Activated CD4-positive, alpha-beta T cell treated with anti-CD3 and anti-CD28 coated beads, Interleukin-2, Interleukin-4, amounts not matched to agents 100 ng/mL and 50 ng/mL, durations not matched to agents 16 hours and 8 hours (primary cell): ENCODE measurements around the gene FTO.

ENCODE experiments used
- DNase-seq: peaks from one replicate; pipeline ENCODE4 v3.0.0-alpha.2; 2020; ENCODE audit warnings: low spot score

The FTO gene

DNA sequence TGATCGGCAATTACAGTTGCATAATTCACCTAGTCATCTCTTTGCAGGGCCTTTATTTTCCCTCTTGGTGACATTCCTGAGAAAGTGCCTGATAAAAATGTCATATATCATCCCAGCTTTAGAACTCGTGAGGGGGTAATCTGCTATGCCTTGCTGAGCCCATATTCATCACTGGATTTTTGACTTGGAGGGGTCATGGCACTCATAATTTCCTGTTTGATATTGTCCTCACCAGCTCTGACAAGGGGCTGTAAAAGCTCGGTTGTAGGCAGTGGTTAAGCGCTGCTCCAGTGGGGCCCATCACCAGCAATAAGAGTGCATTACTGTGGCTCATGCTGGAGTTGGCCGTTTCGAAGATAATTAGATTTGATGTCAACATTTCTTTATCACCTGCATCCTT, 355.4 kb downstream of the FTO start:
- DNase-seq = no peak

DNA sequence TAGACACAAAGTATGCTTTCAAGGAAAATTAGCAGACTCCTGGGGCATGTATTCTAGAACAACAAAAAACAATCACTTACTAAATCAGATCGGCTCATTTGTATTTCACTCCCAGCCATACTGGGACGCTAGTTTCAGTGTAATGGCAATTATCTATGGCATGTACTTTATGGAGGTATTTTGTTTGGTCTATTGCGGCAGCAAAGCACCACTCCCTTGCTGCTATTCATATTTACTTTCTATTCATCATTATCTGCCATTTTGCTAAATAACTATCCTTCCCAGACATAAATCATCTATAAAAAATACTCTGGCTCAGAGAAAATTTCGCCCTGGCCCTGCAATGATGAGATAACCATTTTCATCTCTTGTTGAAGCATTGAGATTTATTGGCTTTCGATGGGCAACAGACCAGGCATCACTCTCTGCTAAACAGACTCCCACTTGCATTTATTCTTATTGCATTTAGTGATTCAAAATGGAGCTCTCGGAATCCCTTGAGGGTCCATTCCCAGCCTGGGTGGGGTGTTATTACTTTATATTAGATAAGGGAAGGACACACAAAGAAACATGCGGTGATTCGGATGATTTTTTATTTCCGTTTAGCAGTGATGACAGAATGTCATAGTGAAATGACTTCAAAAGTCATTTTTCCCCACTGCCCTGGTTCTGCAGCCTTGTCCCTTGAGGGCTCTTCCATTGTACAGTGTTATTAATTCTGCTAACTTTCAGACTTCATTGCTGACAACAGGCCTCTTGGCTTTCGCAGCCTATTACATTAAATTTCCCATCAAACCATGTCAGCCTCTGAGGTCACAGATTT, 356.9 kb downstream of the FTO start:
- DNase-seq = no peak

DNA sequence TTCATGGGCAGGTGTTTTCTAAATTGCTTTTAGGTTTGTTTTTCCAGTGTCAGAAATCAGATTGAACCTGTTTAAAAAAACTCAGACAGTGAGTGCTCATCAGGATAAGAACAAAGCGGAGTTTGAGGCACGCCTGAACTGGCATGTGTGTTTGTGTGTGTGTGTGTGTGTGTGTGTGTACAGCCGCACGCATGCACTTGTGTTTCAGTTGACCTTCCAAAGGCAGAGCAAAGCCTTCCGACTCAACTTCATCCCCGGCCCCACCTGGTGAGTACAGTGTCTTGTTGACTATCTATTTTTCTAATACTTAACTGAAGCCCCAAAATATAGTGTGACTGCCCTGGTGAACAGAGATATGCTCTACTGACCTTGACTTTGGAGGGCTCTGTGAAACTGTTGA, 357.5 kb downstream of the FTO start:
- no peak for DNase-seq

DNA sequence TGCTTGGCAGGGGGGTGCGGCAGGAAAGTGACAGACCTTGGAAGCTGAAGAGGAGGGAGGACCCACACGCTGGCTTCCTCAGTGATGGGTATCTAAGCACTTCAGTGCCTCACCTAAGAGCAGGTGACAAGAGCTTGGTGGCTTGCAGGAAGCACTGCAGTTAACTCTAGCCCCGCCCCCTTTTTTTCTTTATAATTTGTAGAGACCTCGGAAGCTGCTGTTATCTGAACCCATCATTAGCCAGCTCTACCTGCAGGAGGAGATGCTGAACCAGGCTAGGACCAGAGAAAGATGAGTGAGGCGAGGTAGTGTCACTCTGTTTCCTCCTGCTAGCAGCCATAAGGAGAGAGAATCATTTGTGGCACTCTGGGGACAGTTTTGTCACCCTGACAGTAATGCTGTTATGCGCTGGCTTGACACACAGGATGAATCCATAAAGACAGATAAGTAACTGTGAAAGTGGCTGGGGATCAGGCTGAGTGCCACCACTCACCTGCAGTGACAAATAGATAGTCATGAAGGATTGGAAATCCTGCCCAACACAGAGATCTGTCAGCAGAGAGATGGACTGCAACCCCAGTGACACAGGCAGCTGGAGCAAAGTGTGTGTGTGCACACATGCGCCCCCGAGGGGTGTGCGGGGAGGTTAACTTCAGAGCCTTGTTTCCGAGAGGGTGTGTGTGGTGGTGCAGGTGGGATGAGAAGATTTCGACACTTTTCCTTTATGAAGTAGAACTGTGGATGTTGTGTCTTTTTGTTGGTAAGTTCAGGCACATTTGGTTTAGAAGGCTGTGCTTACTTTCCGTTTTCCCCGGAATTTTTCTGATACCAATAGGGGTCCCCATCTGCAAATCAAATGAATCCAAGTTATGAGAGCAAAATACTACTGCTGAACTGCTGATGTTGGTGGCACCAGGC, 358.7 kb downstream of the FTO start:
- no peak for DNase-seq

DNA sequence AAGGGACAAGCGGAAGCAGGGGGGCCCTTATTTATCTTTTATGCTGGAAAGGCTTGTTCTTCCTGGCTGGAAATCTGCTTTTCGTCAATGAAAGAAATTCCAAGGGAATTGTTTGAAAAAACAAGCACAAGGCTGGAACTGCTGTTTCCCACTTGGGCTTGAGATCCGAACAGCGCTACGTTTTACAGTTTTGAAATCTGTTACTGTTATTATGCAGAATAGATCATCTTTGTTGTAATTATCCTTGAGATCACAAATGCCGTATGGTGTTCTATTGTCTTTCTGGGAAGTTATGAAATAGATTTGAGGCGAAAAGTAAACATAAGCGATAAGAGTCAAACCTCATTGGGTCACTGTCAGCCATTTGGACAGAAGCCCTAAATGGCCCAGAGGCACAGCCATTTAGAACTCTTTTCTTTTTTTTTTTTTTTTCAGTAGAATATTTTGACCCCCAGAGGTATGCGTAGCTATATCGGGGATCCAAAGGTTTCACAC, 359.4 kb downstream of the FTO start:
- DNase-seq = no peak

DNA sequence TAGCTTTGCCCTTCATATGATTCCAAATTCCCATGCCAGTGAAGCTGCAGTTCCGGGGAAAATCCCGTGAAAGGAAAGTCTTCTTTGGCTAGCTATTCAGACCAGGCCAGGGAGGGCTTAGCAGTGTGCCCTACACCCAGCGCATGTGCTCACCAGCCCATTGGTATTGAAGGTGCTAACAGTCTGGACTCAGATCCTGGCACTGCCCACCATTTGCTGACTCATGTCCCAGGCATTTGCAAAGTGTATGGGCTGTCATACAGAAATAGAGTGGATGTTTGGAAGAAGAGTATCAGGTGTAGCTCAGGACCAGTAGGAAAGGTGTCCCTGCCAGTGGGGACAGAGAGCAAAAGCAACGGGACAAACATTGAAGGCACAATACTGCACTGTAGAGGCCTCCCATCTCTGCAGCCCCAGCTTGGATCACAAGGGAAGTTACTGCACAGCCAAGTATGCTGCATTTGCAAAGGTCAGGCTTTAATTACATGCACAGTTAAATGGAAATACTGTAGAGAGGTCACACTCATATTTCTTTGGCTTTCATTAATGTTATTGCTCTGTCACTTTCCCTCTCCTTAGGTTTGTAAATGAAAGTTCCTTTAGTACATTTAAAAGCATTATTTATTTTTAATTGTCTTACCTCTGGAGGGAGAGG, 362.6 kb downstream of the FTO start:
- DNase-seq = no peak

DNA sequence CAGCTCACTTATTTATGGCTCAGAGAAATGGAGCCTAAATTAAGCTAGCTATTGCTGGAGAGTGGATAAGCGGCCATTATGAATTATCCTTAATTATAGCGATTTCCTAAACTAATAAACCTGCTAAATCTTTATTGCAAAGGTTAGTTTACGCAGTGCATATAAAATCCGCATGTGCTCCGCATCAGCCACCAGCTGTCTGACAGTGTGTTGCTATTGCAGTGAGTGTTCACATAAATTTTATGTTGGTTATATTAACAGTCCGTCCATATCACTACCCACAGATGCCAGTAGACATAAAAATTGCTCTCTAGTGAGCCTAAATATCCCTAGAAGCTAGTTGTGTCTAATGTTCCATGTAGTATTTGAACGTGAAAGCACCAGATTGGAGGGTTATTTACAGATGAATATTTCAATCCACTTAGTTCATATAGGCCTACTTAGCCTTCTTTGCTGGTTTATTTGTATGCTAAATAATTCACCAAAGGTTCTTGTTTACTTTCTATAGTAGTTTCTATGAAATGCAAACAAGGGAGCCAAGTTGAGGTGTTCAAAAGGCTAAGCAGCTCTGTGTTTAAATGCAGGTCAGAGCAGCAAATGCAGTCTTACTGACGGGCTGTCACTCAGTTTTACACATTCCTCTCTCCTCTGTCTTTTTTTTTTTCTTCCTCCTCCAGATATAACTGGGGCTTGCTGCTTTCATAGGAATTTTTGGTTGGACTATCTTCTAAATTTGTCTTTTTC, 363.5 kb downstream of the FTO start:
- no peak for DNase-seq

DNA sequence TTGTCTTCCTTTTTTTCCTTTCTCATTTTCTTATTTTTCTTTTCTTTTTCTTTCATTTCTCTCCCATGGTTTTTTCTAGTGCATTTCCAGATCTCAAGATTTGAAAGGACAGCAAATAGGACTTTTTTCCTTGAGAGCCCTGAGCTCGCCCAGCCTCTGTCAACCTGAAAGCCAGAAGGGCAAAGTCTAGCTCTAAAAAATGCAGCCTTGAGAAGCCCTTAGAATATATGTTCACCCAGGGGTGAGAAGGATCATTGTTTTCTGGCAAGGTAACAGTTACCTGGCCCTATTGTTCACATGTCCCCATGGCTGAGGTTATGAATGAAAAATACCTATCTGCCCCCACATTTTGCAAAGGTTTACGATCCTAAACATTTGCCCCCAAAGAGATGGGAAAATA, 364.3 kb downstream of the FTO start:
- DNase-seq = no peak

DNA sequence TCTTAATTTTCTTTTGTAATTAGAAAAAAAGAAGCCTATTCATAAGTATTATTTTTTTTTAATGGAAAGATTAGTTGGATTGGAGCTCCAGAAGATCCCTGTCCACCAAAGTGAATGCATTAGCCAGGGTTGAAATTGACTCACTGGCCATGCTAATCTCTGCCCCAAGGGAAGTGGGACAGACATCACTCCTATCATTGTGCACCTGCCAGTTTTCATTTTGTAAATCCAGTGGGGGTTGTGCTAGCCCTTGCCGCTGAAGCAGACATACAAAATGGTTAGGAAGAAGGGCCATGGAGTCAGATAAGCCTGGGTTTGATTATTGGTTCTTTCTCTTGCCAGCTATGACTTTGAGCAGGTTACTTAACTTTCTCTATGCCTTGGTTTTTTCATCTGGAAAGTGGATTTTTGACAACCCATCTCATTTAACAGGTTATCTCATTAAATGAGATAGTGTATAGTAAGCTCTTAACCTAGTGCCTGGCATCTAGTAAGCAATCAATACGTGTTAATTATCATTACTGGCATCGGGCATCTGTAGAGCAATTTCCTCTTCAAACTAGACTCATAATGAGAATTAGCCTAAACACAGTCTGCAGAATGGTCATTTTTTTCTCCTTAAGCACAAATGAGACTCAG, 365.8 kb downstream of the FTO start:
- DNase-seq = no peak

DNA sequence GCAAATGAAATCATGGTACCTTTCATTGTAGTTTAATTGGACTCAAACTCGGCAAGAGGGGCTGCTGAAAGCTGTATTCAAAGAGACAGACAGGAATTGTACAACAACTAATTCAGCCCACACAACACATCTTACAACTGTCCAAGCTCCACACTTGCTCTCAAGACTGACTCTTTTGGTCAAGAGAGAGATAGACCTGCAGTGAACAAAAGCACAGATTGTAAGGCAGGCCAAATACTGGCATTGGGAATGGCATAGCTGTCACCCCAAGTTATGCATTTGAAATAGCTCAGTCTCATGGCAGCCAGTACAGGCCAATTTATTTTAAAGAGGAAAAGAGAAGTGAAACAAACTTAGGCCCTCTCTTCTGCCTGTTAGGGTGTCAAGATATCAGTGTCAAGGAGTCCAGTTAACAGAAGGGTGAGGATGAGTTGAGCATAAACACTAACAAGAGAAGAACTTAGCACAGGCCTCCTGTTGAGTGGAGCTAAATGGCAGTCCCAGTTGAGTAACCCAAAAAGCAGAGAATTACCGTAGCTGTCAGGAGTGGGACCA, 366.9 kb downstream of the FTO start:
- no peak for DNase-seq

DNA sequence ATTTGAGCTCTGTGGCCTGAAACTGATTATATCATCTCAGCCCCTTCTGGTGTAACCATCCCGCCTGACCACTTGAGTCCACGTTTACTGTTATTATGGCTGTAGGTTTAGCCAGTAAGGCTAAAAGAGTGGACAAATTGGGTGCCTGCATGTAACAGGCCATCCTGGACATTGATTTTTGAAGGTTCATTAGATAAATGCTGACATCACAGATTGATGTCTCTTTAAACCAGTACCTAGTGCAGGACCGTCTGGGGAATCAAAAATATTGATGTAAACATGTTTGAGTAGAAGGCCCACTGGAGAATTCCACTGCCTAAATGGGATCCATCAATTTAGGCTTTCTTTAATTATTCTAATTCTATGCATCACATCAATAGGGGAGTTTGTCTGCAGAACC, 367.6 kb downstream of the FTO start:
- no peak for DNase-seq

DNA sequence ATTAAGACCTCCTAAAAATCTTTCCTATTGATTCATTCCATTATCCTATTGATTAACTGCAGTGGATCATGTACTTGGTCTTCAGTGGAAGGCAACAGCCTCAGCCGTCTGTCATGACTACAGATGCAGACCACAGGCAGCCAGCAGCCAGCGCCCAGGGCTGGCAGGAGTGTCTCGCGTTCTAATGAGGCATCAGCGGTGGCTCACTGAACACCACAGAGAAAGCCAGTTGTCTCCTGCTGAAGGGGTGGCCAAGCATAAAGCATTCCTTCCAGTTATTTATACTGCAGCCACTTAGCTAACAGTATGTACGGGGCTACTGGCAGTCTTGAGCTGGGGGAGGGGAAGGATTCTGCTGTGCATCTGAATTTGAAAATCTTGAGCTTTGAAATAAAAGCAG, 368.3 kb downstream of the FTO start:
- no peak for DNase-seq

DNA sequence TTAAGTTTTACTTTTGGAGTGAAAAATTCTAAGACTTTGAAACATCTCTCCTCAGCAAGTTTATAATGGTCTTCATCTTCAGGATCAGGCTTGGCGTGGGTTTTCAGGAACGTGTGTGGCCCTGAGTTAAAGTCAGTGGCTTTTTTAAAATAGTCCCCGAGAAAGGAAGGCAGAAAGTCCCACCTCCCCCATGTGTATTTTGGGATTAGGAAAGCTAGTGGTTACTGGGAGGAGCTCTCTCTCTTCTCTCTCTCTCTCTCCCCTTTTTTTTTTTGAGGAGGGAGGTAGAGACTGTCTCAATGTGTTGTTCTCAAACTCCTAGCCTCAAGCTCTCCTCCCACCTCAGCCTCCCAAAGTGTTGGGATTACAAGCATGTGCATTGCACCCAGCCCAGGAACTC, 369.4 kb downstream of the FTO start:
- DNase-seq = no peak

DNA sequence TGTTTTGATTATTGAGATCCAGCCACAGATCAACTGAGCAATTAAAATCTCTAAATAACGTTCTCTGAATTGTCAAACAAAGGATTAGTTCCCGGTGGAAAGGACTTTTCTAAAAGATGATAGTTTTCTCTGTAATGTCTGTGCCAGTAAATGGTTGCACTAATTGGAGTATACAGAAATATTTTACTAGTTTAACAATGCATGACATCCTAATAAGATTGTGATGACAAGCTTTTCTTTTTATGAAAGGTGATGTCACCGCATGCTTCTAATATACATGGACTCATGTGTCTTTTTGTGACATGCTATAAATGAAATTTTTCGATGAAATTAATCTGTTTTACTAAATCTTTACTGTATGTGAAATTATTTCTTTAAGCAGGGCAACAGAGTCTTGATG, 371.5 kb downstream of the FTO start:
- no peak for DNase-seq

DNA sequence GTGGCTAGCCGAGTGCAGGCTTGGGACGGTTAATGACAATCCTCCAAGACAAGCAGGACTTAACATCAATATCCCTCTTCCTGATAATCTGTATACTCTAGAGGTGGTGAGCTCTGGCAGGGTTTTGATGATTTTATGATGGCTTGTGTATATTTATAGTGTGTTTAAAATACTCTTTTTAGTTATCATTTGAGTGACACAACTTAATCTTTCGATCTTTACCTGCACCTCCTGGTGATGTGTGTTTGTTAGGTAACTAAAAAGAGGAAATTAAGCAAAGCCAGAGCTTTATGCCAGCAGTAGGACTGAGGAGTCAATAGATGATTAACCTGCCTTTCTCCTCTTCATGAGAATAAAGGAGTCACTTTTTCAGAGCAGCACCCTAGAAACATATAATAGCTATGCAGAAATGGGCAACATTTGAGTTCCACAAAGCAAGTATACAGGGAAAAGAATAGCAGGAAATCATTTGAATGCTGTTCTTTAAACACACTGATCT, 372.1 kb downstream of the FTO start:
- no peak for DNase-seq

DNA sequence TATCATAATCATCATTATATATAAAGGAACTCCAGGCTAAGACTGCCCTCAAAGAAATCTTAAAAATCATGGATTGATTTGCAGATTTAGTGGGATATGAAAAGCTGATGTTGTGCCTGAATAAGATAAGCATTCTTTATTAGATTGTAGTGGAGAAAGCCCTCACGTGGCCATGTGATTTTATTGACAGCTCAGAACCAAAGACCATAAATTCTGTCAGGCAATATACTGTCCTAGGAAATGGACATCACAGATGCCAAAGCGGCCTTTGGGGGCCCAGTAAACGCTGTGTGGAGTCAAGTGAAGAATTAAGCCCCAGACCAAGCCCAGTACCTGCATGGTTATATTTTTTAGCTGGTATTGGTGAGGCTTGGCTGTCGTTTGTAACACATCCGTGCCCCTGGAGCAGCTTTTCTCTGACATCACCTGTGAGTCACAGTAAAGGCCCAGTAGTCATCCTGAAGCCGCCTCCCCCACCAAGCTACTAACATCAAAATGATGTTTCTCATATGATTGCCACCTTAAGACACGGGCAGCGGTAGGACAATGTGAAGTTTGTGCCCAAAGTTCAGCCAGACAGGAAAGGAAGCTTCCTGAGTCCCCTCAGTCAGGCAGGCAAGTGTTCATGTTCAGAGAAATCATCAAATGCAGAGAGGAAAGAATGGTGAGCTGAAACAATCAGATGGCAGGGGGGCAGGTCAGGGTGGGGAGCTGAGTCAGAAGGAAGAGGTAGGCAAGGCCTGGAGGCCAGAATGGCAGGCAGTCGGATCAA, 373.3 kb downstream of the FTO start:
- no peak for DNase-seq

DNA sequence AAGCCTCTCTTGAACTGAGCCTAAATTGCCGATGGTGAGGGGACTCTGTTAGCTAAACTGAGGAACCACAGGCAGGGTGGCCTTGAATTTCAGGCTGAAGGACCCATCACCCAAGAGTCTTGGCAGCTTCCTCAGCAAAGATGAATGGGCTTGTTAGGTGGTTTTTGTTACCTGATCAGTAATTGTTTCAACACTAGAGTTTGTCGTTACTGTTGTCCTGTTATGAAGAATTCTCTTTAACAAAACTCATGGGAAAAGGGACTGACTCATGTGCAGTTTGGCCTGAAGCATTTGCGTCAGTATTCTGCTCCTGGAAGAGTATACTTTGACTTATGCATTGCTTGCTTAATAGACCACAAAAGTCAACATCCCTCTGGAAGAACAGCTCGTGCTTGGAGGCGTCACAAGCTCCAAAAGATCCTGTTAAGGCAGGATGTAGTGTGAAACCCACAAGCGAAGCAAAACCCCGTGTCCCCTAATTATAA, 376.6 kb downstream of the FTO start:
- no peak for DNase-seq

DNA sequence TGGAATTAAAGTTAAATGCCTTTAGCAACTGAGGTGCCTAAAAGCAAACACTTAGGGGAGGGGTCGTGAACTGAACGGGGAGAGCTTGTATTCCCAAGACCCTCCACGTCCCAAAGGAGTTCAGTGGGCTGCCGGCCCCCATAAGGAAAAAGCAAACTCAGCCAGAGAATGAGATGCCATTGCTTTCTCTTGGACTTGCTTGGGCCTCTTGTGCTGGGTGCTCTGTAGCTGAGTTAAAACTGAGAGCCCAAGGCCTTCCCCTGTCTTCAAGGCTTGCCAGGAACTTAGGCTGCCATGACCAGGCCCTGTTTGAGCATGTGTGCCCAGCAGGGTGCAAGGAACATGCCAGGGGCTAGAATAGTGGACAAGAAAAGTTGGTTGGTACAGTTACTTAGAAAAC, 382.8 kb downstream of the FTO start:
- no peak for DNase-seq

DNA sequence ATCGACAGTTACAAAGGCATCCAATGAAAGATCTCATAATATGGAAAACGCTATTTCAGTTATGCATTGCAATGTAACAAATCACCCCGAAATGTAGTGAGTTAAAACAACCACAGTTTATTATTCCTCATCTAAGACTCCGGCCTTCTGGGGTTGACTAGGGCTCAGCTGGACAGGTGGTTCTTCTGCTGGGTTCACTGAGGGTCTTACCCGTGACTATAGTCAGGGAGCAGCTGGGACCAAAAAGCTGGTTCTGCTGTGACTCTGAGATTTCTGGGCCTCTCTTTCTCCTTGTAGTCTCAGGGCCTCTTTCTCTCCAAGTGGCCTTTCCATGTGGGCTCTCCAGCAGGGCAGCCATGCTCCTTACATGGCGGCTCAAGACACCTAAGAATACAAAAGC, 386.6 kb downstream of the FTO start:
- DNase-seq = no peak

DNA sequence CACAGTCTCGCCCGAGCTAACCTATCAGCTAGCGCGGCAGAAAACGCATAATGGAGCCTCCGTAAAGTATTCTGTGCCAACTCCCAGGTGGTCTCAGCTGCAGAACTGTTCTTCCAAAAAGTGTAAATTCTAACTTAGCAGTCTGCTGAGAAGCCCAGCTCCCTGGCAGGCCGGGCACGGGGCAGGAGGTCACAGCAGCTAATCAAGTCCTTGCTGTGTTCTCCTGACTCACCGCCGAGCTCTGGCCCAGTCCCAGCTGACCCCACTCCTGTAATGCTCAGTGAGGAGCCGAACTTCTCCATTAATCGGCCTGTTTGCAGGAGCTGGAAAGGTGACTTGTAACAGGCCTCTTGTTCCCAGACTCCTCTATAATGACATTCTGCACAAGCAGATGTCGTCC, 389.3 kb downstream of the FTO start:
- no peak for DNase-seq
